ENCODE data around the gene UBE2D4.
"Not testable (repeated sequence)": the region's sequence is repeated elsewhere in the genome, so short reads cannot be mapped to it uniquely, and the experiment has no call there.

Gene UBE2D4

DNA sequence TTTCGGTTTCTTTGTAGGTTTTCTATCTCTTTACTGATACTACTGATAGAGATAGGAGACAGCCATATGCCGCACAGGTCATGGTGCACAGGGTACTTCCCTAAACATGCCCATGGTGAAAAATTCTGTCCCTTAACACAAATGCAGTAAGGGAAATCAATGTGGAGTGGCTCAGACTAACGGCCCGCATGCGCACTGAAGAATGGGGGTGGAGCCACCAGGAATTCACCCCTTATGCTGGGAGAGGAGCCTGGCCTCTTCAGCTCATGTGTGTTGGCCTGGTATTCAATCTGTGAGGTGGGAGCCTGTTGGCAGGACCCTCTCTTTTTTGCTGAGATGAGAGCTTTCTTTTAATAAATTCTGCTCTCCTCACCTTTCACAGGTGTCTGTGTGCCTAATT lies 11.4 kb upstream of the UBE2D4 start:
- no peak for DNase-seq

DNA sequence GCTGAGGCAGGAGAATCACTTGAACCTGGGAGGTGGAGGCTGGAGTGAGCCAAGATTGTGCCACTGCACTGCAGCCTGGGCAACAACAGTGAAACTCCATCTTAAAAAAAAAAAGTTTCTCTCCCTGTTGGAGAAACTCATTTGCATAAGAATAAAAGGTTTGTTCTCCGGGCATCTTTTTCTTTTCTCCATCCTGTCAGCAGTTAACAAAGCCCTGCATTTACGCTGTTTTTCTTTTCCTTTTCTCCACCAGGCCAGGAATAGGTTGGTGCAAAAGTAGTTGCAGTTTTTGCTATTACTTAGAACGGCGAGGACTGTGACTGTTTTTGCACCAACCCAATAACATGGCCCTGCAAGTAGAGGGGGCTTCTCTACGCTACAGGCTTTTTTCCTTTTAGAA lies 10.3 kb upstream of the UBE2D4 start:
- no peak for DNase-seq

DNA sequence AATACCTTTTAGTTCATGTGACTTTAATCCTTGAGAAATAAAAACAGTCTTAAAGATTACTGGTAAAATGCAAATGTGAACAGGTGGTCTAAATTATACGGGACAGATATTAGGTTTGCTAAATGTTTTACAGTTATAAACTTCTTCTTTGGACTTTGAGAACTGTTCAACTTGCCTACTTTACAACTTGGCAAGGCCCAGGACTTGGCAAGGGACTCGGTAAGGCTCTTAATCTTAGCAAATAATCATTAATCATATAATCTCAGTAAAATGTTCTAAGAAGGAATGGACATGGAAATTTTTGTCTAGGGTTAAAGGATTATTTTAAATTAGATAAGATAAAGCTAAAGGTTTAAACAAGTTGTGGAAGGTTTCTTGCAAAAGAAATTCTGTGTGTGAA lies 4.8 kb upstream of the UBE2D4 start:
- no peak for DNase-seq

DNA sequence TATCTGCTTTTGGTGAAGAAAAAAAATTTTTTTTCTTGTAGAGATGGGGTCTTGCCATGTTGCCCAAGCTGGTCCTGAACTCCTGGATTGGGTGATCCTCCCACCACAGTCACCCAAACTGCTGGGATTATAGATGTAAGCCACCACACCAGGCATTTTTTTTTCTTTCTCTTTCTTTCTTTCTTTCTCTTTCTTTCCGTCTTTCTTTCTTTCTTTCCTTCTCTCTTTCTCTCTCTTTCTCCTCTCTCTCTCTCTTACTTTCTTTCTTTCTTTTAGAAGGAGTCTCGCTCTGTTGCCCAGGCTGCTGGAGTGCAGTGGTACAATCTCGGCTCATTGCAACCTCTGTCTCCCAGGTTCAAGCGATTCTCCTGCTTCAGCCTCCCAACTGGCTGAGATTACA lies 3.5 kb upstream of the UBE2D4 start:
- no peak for DNase-seq

DNA sequence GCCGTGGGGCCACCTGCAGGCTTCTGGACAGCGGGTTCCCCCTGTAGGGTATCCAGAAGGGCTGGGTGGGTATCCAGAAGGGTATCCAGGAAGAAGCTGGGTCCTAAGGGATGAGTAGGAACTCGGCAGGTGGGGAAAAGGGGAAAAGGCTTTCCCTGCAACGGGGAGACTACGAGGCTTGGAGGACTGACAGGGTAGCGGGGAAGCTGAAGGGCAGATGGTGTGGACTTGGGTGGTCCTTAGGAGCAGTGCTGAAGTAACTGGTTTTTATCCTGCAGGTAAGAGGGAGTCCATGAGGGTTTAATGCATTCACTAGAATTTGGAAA lies 525 bp downstream of the UBE2D4 start:
- DNase-seq, result no peak

DNA sequence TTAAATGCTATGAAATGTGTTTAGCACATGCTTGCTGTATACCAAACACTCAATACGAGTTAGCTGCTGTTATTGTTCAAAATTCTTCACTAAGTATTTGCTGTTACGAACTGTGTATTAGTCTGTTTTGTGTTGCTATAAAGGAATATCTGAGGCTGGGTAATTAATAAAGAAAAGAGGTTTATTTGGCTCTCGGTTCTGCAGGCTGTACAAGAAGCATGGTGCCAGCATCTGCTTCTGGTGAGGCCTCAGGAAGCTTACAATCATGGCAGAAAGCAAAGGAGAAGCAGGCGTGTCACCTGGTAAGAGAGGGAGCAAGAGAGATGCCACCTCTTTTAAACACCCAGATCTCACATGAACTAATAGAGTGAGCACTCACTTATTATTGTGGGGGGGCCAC lies 1.6 kb downstream of the UBE2D4 start:
- DNase-seq, result no peak

DNA sequence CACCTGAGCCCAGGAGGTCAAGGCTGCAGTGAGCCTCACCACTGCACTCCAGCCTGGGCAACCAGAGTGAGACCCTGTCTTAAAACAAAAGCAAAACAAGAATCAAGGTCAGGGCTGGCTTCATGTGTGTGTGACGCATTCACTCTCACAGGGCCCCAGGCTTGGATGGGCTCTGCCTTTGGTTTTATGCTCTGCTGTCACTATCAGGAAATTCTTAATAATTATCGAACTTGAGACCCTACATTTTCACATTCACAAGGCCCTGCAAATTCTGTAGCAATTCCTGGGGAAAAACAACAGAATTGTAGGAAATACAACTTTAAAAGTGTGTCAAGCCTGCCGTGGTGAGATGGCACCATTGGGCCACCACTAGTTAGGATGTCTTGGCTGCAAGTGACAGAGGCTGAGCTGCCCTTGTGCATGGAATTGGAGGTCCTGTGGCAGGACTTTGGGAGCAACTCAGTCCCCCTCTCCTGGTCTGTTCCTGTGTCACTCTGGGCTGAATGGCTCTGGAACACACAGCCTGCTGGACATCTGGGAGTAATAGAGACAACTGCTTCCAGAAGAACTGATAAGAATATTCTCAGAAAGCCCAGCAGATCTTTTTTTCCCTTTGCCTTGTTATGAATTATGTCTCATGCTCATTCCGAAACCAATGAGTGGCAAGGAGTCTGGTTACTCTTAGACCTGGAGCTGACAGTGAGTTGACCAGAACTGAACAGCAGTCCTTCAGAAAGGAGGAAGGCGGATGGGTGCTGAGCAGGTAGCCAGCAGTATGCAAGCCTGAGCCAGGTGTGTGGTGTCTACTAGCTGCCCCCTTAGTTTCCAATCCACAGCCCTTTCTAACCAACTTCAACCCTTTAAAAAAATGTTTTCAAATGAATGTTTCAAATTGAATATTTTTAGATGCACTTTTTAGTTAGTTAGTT lies 3.6 kb downstream of the UBE2D4 start:
- no peak for DNase-seq

DNA sequence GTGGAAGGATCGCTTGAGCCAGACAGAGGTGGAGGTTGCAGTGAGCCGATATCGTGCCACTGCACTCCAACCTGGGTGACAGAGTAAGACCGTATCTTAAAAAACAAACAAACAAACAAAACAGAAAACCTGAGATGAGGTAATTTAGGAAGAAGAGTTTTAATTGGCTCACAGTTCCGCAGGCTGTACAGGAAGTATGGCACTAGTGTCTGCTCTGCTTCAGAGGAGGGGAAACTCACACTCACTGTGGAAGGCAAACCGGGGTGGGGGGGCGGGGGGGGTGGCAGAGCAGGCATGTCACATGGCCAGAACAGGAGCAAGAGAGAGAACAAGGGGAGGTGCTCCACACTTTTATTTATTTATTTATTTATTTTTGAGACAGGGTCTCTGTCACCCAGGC lies 5.1 kb downstream of the UBE2D4 start:
- DNase-seq, result no peak

DNA sequence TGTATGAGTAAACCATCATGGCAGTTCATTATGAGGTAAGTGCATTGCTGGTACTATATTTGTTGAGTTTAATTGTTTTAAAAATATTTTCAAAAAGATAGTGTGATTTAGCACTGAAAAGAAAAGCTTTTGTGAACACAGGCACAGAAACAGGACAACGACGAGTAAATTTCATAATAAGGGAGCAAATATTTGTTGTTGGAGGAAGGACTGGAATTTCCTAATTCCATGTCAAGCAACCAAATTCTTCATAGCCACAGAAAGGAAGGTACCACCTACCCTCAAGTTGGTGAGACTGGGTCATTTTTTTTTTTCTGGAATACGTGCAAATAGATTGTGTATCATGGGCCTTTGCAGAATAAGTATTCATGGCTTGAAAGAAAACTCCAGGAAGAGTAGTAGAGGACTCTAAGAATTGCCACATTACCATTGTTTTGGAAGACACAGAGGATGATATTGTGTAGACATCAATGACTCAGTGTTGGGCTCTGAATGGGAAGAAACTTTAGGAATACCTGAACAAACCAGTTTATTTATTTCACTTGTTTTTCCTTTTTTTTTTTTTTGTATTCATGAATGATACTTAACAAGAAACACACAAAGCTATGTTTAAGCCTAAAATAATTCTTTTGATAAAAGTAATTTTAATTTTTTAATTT lies 7.8 kb downstream of the UBE2D4 start:
- DNase-seq, result no peak

DNA sequence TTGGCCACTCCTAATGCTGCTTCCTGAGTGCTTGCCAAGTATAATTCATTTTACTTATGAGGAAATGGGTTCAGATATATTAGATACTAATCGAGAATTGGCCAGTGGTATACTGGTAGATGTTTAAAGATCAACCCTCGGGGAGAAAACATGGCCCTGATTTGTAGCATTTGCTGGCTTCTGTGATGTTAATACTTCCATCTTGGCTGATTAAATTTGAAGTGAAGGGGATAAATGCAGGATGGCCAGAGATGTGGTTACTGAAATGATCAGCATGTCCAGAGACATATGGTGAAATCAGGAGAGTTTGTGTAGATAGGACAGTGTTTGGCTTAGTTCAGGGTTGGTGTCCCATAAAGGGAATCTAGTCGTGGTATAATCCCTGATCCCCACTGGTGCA lies 11.2 kb downstream of the UBE2D4 start:
- DNase-seq, result no peak

DNA sequence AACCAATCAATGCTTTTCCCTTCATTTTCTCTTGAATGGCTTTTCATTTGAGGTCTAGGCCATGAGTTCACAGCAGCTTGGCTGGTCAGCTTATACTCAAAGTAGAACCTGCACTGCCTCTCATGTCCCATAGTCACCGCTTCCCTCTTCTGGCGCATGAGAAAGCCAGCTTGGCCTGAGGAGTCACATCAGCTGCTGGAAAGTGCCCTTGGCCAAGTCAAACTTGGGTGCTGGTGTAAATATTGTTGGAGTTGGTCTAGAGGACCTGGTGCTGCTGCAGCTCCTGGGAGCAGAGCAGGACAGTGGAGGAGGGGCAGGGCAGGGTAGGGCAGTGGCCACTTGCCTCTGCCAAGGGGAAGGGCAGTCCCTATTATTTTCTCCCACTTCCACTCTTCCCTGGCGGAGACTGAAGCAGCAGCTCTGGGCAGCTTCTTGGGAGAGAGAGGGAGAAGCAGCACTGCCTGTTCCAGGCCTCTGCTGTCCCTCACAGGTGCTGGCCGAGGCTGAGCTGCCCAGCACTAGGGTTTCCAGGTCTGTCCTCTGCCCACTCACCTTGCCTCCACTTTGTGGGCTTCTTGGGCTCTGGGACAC lies 12.8 kb downstream of the UBE2D4 start:
- DNase-seq, result no peak

DNA sequence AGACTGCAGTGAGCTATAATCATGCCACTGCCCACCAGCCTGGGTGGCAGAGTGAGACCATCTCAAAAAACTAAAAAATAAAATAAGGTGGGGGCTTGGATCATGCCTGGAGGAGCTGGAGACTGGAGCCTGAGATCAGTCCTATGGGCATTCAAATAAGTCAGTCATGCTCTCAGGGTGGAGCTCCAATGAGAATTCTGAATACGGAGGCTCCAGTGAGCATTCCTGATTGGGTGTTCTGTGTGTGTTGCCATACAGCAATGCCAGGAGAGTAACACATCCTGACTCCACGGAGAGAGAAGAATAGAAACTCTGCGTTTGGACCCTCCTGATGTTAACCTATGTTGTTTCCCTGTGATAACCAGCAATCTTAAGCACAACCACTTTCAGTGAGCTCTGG lies 16.0 kb downstream of the UBE2D4 start:
- DNase-seq, result no peak

DNA sequence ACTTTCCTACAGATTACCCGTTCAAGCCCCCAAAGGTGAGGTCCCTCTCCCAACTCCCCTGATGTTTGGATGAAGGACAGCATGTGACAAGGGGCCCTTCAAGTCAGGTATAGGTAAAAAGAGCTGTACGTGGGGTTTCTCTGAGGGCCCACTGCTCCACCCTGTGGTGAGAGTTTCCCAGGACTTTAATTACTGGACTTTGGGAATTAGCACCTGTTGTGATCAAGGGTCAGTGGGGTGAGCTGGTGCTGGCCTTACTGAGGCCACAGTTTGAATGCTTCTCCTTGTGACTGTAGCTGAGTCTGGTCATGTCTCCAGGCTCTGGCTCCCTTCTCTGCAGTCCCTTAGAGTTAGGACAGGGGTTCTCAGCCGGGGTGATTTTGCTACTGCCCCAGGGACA lies 16.8 kb downstream of the UBE2D4 start:
- DNase-seq, result no peak

DNA sequence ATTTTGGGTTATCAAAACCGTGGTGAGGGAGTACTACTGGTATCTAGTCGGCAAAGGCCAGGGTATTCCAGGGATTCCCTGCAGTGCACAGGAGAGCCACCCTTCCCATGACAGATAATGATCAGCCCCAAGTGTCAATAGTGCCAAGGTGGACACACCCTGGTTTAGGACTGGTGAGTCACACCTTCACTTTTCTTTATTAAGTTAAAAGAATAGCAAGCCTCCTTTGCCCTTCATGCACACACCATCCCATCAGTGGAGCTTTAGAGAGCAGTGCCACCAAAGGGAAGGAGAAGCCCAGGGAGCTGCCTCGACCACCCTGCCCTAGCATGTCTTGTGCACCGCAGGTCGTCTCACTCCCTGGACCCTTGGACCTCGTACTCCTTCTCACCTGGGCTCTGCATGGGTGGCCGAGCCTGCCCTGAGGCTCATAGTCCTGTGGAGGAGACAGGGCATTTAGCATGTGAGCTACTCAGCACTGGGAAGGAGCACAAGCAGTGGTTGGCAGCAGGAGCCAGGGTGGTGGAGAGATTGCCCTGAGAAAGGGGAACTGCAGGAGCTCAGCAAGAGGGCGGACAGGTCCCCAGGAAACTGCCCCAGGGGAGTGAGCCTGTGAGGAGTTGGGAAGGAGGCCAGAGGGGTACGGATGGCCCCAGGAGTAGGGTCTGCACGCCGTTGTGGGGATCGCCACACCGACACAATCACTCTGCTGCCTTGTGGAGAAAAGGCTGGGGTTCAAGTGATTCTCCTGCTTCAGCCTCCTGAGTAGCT lies 17.4 kb downstream of the UBE2D4 start:
- no peak for DNase-seq

DNA sequence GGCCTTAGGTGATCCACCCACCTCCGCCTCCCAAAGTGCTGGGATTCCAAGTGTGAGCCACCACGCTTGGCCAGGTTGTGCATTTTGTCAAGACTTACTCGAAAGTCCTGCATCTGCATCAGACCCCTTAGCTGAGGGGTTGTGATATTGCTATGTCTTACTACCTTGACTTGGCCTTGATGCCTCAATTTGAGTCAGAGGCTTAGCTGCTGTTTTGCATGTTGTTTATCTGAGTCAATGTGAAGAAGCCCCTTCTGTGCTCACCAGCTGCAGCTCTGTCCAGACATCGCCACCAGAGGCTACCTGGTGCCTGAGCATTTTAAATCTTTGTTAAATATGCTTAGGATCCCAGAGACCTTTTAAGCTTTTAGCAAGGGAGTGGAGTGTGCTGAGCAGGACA lies 18.1 kb downstream of the UBE2D4 start:
- DNase-seq, result no peak

DNA sequence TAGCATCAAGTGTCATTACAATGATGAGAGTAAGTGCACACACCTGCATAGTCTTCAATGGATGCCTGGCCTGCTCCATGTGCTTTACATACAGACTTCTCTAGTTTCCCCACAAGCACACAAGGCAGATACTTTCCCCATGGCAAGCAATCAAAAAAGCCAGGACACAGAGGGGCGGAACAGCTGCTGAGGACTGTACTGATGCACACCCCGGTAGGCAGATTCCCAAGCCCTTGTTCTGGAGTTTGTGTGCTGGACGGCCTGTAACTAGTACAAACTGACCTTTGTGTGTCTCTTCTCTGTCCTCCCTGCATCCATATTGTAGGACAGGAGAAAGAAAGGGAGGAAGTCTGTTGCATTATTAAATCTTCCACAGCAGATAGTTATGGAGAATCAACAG lies 25.8 kb downstream of the UBE2D4 start:
- no peak for DNase-seq

DNA sequence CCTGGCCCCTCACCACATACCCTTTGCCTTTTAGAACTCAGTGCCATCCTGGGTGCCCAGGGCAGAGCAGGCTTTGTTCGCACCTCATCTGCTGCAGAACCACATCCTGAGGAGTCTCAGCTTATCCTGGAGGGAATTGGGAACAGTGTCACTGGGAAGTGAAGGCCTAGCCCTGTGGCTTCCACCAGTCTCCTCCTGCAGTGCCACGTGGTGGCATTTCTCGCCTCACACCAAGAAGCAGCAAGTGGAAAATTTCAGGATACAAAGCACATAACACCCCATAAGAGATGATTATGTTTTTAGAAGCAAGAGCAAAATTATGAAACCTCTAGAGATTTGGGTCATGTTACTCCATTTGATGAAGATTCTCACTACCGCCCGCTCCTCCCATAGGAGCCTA lies 26.8 kb downstream of the UBE2D4 start:
- no peak for DNase-seq

DNA sequence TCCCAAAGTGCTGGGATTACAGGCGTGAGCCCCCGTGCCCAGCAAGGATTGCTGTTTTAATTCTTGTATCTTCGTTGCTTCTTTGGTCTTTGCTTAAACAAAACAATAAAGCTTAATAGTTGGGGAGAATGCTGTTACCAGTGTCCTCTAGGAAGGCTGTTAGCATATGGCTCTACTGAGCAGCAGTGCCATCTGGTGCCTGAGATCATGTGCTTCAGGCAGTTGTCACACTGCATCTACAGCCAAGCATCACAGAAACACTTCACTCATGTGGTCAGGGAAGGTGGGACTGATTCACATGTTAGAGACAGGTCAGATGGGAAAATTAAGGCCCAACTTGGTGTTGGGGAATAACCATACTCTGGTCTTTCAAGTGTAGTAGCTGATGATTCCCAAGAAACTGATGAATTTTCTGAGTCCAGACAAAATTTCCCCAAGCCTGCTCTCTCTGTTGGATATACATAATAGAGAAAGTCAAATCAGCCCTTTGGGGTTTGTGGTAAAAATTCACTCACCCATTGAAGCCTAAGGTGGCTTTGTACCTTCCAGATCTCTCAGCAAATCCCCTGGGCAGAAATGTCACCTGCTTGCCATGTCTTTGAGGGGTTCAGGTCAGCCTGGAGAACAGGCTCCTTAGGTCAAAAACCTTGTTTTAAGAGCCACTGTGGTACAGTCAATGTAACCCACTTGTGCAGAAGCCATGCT lies 28.4 kb downstream of the UBE2D4 start:
- no peak for DNase-seq

DNA sequence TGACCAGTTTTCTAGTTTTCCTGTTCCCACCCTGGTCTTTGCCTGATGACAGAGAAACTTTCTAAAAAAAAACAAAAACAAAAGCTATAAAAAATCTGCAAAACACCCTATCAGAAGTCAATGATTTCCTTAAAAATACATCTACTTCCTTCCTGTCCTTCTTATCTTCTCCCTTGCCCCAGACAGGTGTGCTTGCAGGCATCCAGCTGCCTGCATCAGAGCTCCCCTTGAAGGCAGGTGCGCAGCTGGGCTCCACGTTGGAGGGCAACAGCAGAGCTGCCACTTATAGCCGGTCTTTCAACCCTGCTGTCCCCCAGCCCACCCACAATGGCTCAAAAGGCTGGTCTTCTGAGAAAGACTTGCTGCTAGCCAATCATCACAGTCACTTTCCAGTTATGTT lies 29.8 kb downstream of the UBE2D4 start:
- DNase-seq, result no peak

DNA sequence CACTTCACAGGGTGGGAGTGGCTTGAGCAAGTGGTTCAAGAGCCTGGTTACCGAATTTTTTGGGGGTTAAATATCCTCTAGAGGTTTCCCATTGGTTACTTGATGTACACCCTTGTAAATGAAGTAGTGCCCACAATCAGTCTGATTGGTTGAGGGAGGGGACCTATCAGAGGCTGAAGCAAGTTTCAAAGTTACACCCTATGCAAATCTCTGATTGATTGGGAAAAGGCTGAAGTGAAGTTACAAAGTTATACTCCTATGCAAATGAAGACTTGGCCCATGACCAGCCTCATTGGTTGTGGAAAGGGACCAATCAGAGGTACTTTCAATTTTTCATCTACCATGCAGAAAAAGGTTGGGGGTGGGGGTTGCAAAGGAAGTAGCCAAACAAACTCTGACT lies 34.7 kb downstream of the UBE2D4 start:
- no peak for DNase-seq

DNA sequence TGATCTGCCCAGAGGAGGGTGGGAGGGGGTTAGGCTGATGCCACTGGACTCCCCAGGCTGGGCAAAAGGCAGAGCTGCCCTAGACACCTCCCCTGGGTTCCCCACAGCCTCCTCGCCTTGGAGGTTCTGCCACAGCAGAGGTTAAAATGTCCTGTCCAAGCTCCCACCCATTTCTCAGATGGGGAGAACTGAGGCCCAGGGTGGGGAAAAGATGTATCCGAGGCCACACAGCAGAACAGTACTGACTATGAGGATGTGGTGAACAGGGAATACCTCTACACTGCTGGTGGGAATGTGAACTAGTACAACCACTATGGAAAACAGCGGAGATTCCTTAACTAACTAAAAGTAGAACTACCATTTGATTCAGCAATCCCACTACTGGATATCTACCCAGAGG lies 40.2 kb downstream of the UBE2D4 start:
- not testable (repeated sequence) for DNase-seq

DNA sequence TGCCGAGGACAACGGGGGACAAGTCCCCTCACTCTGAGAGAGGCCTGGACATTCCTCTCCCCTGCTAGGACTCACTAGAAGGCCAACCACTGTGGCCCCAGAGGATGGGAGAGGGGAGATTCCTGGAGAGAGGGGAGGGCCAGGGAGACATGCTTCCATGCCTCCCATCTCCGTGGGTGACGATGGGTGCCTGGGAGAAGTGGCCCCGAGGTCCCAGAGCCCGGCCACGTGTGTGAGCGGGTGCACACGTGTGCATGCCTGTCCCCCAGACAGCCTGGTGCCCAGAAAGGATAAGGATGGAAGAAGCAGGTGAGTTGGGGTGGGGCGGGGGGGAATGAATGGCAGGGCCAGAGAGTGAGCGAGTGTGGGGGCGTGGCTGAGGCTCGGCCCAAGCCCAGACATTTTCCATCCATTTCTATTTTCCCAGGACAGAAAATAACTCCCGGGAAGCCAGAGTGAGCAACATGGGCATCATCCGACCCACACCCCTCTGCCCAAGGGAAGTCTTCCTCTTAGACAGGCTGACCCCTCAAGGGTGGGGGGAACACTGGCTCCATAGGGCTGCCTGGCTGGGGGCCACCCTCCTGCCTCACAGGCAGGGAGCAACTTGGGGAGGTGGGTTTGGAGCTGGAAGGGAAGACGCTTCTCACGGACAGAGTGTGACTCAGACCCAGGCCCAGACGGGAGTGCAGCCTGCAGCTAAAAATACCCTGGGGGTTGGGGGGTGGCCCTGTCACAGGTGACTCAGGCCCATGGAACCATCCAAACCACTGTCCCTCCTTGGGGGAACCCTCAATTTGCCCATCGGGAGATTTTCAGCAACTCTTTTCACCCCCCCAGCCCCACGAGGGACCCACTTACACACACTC lies 42.2 kb downstream of the UBE2D4 start:
- not testable (repeated sequence) for DNase-seq
